GM12878 (cell line): ENCODE data around the gene ATF7. TPM values are rescaled to one million over a fixed set of nuclear protein-coding genes. Genes with fewer than 3 reads are reported as not detected.

Source experiments
- ATAC-seq: fragments of 200-7000 bp; cut with Tn5 transposase; 3 replicates; pipeline ENCODE4 v1.9.1; 2020; ENCODE audit warnings: mild to moderate bottlenecking, moderate library complexity
- BruUV-seq: library from RNA; stranded (reverse); fragments of 400-500 nt; replicated peaks from 2 replicates; lab custom pipeline; 2021; lab: Mats Ljungman, UMichigan
- CTCF ChIA-PET: fragments of 300-600 bp; sonication (Branson Sonifier 250); formaldehyde crosslinking; extraction: SDS; loops from one replicate; lab custom pipeline; 2021; ENCODE audit warnings: inconsistent platforms; lab: Yijun Ruan, JAX
- POLR2A ChIA-PET: fragments of 350-600 bp; formaldehyde crosslinking; extraction: SDS; loops from one replicate; lab custom pipeline; 2021; ENCODE audit warnings: inconsistent platforms; lab: Charles Lee
- RAD21 ChIA-PET: fragments of 300-600 bp; sonication (Branson Sonifier 250); formaldehyde crosslinking; loops from one replicate; lab custom pipeline; 2023; ENCODE audit warnings: antibody characterized with exemption; ENCODE audit not compliant: unreplicated experiment; lab: Charles Lee
- SMC1A ChIA-PET: fragments of 300-600 bp; sonication (Branson Sonifier 250); formaldehyde crosslinking; loops from one replicate; lab custom pipeline; 2023; ENCODE audit not compliant: unreplicated experiment, uncharacterized antibody; lab: Charles Lee
- DNase-seq: peaks from one replicate; pipeline ENCODE4 v3.0.0-alpha.2; 2011; ENCODE audit warnings: low read depth, low spot score
- FAIRE-seq: peaks from 3 replicates; lab custom pipeline; 2011; peaks lifted over from hg19 to GRCh38; lab: Jason Lieb, UNC
- H2AFZ ChIP-seq: 2 replicates; pipeline ENCODE4 v1.6.0; 2011; ENCODE audit warnings: low read depth, low read length, control low read depth; ENCODE audit not compliant: control insufficient read depth
- H3K27ac ChIP-seq: 2 replicates; pipeline ENCODE4 v1.5.1; 2011; ENCODE audit warnings: control low read depth; ENCODE audit not compliant: control insufficient read depth, insufficient read depth
- H3K27me3 ChIP-seq, 2 experiments: replicated peaks in 1 of 2; 2 replicates each; pipeline versions ENCODE4 v1.6.0 to v1.6.1; 2011; ENCODE audit warnings: low read length in 1 of 2; ENCODE audit not compliant: control insufficient read depth in 2 of 2, insufficient read depth in 2 of 2
- H3K36me3 ChIP-seq, 2 experiments: 2 replicates each; pipeline ENCODE4 v1.5.1; 2011; ENCODE audit warnings: low read length in 1 of 2; ENCODE audit not compliant: control insufficient read depth in 2 of 2, insufficient read depth in 2 of 2
- H3K4me1 ChIP-seq: 2 replicates; pipeline ENCODE4 v1.6.1; 2011; ENCODE audit warnings: mild to moderate bottlenecking, low read length, moderate library complexity, mixed read lengths; ENCODE audit not compliant: control insufficient read depth, insufficient read depth
- H3K4me2 ChIP-seq: 2 replicates; pipeline ENCODE4 v1.6.0; 2011; ENCODE audit warnings: control low read depth; ENCODE audit not compliant: control insufficient read depth, insufficient read depth
- H3K4me3 ChIP-seq: fragments of 200-600 bp; sonication (generic); 2 replicates; pipeline ENCODE4 v1.5.1; 2016
- H3K79me2 ChIP-seq: 2 replicates; pipeline ENCODE4 v1.6.0; 2011; ENCODE audit warnings: low read length; ENCODE audit not compliant: control insufficient read depth, insufficient read depth
- H3K9ac ChIP-seq: 2 replicates; pipeline ENCODE4 v1.8.0; 2011; ENCODE audit warnings: low read length, control low read depth, mixed read lengths; ENCODE audit not compliant: control insufficient read depth, insufficient read depth
- H3K9me3 ChIP-seq: replicated peaks from 3 replicates; pipeline ENCODE4 v1.5.1; 2011; ENCODE audit warnings: mild to moderate bottlenecking, low read length; ENCODE audit not compliant: control insufficient read depth, insufficient read depth
- H4K20me1 ChIP-seq: 2 replicates; pipeline ENCODE4 v1.6.0; 2011; ENCODE audit not compliant: control insufficient read depth, insufficient read depth
- MTA3 ChIP-seq: IDR thresholded peaks from 2 replicates; pipeline ENCODE4 v1.6.1; 2012; ENCODE audit warnings: low read length, inconsistent platforms, borderline replicate concordance
- NFIC ChIP-seq: IDR thresholded peaks from 2 replicates; pipeline ENCODE4 v1.6.1; 2012; ENCODE audit warnings: low read depth, mild to moderate bottlenecking, inconsistent platforms, low read length, moderate library complexity
- POLR2AphosphoS5 ChIP-seq: IDR thresholded peaks from 2 replicates; pipeline ENCODE4 v1.6.1; 2011; ENCODE audit warnings: mild to moderate bottlenecking, low read length, inconsistent platforms
- STAT3 ChIP-seq: IDR thresholded peaks from 2 replicates; pipeline ENCODE4 v1.6.1; 2011; ENCODE audit warnings: low read depth, low read length, improper control_type of control experiment
- TARDBP ChIP-seq: IDR thresholded peaks from 2 replicates; pipeline ENCODE4 v1.6.1; 2016; ENCODE audit warnings: borderline replicate concordance
- YBX1 ChIP-seq: fragments of 450-650 bp; IDR thresholded peaks from 2 replicates; pipeline ENCODE4 v1.6.1; 2016; ENCODE audit warnings: antibody characterized with exemption
- ZNF217 ChIP-seq: fragments of 450-650 bp; IDR thresholded peaks from 2 replicates; pipeline ENCODE4 v1.6.1; 2017; ENCODE audit warnings: antibody characterized with exemption, mild to moderate bottlenecking
- ZNF384 ChIP-seq: IDR thresholded peaks from 2 replicates; pipeline ENCODE4 v1.6.1; 2012; ENCODE audit warnings: low read depth, mild to moderate bottlenecking, low read length, improper control_type of control experiment, borderline replicate concordance
- ZNF592 ChIP-seq: fragments of 450-650 bp; IDR thresholded peaks from 2 replicates; pipeline ENCODE4 v1.6.1; 2017; ENCODE audit warnings: mild to moderate bottlenecking, moderate library complexity
- WGBS: methylation state at CpG from one replicate; pipeline ENCODE4 v1.1.6; 2016; ENCODE audit warnings: low lambda C conversion rate; ENCODE audit not compliant: insufficient replicate concordance, insufficient coverage; ENCODE audit errors: missing lambda C conversion rate; 5-methylcytosine and 5-hydroxymethylcytosine counted together
- in situ Hi-C: fragments of 300-500 bp; cut with MboI; formaldehyde crosslinking; loops from 9 replicates; pipeline ENCODE4 v1.14.3; 2018; ENCODE audit warnings: mixed read lengths
- intact Hi-C: fragments of 100-400 bp; cut with micrococcal nuclease; formaldehyde crosslinking; loops from one replicate; pipeline ENCODE4 v1.14.2; 2022; ENCODE audit not compliant: unreplicated experiment
- polyA plus RNA-seq, 11 experiments: library from polyadenylated mRNA; depleted of rRNA in 4 of 11; unstranded in 6 of 11; stranded (reverse) in 5 of 11; fragments of >200 nt; fragmentation: Nextera tagmentation in 4 of 11; fragmentation: Illumina TruSeq in 1 of 11; extraction: Ambion mirVana in 4 of 11; extraction: Trizol in 1 of 11; gene quantifications; 1 replicate in 1 of 11; 2 replicates in 10 of 11; pipeline versions ENCODE4 v1.2.1 to v1.2.3, GENCODE V29; 2011 to 2016; ENCODE audit warnings: inconsistent platforms in 2 of 11, missing spikeins in 2 of 11, low read depth in 1 of 11
- total RNA-seq, 4 experiments: library from RNA; depleted of rRNA in 3 of 4; stranded (reverse); fragments of >200 nt in 3 of 4; fragmentation: Illumina TruSeq in 1 of 4; extraction: Trizol in 1 of 4; gene quantifications; 2 replicates each; pipeline versions ENCODE4 v1.2.1 to v1.2.3, GENCODE V29; 2013 to 2021
- TF ChIP-seq, protein P1 (sequence below): fragments of 450-650 bp; IDR thresholded peaks from 2 replicates; pipeline ENCODE4 v1.6.1; 2017; ENCODE audit warnings: mild to moderate bottlenecking, low read depth, inconsistent platforms; ENCODE audit not compliant: poor library complexity, severe bottlenecking
- TF ChIP-seq, protein P2 (sequence below): fragments of 450-650 bp; IDR thresholded peaks from 2 replicates; pipeline ENCODE4 v1.6.1; 2017; ENCODE audit warnings: borderline replicate concordance
- TF ChIP-seq, protein P3 (sequence below): fragments of 450-650 bp; formaldehyde crosslinking; IDR thresholded peaks from 2 replicates; pipeline ENCODE4 v1.5.0; 2022; ENCODE audit warnings: mild to moderate bottlenecking, missing genetic modification characterization

The ATF7 gene
- total and polyA plus RNA-seq, 10 of the 15 experiments (the other 5 are each of a cell fraction or from before 2014, with no cell fraction given), result 9.1 to 30.7 (median 21.8) TPM

GRCh38 chr12:53483225-53483978 is 142.8 kb downstream of the ATF7 start:
- no peak overlapping the region for H2AFZ ChIP-seq
- no peak overlapping the region for H3K4me2 ChIP-seq
- ChIA-PET CTCF (interaction anchor here (3.5 kb wide), 1 partner anchor 25 kb away, joined by 13 read pairs; no protein-coding TSS in a partner anchor), SMC1A (interaction anchor here (1.0 to 2.3 kb wide), 2 partner anchors 10 to 26 kb away, joined by 3 to 6 read pairs; no protein-coding TSS in a partner anchor), POLR2A (interaction anchor here (0.7 to 1.3 kb wide), 4 partner anchors 12 to 96 kb away, joined by 3 to 6 read pairs (median 4); no protein-coding TSS in a partner anchor), RAD21 (no interaction called here)
- intact Hi-C loops (no loop called here), in situ Hi-C loops (no loop called here)
- no peak overlapping the region for H3K27ac ChIP-seq
- peaks cover 33 to 51% of the 10 kb centered on the region in 2 experiments for H3K36me3 ChIP-seq
- H3K4me1 ChIP-seq, result no peaks in the 10 kb centered on the region
- H3K27me3 ChIP-seq, result no peaks in the 10 kb centered on the region
- DNase-seq (no peak), ATAC-seq (peak; percentile 4), FAIRE-seq (no peak)
- H3K4me3 ChIP-seq, result no peak overlapping the region
- no peaks in the 10 kb centered on the region for H3K79me2 ChIP-seq
- no peak overlapping the region for H3K9ac ChIP-seq
- BruUV-seq, result no TSS peak
- no peaks in the 10 kb centered on the region for H3K9me3 ChIP-seq
- WGBS, result 62% methylated on average over 9 of the region's 9 CpGs
- H4K20me1 ChIP-seq, result no peaks in the 10 kb centered on the region
- TF ChIP-seq ZNF384 (no peak), ZNF592 (no peak), TARDBP (no peak), POLR2AphosphoS5 (peak; percentile 48), YBX1 (no peak), ZNF217 (no peak), STAT3 (no peak), NFIC (no peak), MTA3 (no peak)
- TF ChIP-seq, protein P1, sequence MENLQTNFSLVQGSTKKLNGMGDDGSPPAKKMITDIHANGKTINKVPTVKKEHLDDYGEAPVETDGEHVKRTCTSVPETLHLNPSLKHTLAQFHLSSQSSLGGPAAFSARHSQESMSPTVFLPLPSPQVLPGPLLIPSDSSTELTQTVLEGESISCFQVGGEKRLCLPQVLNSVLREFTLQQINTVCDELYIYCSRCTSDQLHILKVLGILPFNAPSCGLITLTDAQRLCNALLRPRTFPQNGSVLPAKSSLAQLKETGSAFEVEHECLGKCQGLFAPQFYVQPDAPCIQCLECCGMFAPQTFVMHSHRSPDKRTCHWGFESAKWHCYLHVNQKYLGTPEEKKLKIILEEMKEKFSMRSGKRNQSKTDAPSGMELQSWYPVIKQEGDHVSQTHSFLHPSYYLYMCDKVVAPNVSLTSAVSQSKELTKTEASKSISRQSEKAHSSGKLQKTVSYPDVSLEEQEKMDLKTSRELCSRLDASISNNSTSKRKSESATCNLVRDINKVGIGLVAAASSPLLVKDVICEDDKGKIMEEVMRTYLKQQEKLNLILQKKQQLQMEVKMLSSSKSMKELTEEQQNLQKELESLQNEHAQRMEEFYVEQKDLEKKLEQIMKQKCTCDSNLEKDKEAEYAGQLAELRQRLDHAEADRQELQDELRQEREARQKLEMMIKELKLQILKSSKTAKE, result no peak
- TF ChIP-seq, protein P2, sequence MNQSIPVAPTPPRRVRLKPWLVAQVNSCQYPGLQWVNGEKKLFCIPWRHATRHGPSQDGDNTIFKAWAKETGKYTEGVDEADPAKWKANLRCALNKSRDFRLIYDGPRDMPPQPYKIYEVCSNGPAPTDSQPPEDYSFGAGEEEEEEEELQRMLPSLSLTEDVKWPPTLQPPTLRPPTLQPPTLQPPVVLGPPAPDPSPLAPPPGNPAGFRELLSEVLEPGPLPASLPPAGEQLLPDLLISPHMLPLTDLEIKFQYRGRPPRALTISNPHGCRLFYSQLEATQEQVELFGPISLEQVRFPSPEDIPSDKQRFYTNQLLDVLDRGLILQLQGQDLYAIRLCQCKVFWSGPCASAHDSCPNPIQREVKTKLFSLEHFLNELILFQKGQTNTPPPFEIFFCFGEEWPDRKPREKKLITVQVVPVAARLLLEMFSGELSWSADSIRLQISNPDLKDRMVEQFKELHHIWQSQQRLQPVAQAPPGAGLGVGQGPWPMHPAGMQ, result no peak
- TF ChIP-seq, protein P3, sequence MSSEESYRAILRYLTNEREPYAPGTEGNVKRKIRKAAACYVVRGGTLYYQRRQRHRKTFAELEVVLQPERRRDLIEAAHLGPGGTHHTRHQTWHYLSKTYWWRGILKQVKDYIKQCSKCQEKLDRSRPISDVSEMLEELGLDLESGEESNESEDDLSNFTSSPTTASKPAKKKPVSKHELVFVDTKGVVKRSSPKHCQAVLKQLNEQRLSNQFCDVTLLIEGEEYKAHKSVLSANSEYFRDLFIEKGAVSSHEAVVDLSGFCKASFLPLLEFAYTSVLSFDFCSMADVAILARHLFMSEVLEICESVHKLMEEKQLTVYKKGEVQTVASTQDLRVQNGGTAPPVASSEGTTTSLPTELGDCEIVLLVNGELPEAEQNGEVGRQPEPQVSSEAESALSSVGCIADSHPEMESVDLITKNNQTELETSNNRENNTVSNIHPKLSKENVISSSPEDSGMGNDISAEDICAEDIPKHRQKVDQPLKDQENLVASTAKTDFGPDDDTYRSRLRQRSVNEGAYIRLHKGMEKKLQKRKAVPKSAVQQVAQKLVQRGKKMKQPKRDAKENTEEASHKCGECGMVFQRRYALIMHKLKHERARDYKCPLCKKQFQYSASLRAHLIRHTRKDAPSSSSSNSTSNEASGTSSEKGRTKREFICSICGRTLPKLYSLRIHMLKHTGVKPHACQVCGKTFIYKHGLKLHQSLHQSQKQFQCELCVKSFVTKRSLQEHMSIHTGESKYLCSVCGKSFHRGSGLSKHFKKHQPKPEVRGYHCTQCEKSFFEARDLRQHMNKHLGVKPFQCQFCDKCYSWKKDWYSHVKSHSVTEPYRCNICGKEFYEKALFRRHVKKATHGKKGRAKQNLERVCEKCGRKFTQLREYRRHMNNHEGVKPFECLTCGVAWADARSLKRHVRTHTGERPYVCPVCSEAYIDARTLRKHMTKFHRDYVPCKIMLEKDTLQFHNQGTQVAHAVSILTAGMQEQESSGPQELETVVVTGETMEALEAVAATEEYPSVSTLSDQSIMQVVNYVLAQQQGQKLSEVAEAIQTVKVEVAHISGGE (CRISPR knock-in tag), result no peak
